ENCODE data around the gene FSD1.

Gene FSD1

DNA sequence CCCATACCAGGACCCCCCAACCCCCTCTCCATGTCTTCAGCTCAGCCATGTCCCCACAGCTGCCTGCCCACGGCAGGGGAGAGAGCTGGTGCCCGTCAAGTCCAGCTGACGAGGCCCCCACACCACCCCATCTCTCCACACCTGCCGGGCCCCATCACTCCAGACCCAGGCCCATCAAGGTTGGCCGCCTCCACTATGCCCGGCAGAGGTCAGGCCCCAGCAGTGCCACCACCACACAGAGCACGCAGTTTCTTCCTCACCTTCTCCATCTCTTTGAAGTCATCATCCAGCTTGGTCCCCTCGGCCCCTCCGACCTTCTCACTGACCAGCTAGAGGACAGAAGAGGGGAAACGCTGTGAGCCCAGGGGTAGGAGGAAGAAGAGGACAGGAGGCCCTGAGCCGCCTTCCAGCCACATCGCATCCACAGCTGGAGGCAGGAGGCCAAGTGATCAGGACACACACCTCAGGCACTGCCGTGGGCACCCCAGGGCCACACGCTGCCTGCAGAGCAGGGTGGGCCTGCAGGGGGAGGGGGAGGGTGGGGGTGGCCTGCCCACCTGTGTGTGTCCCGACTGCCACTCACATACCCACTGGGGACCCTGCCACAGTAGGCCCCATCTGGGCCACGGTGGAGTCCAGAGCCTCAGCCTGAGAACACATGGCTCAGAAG, 62.4 kb downstream of the FSD1 start:
- DNase-seq, result no peak

GRCh38 chr19:4367336-4367723, 62.9 kb downstream of the FSD1 start:
- DNase-seq, result no peak

DNA sequence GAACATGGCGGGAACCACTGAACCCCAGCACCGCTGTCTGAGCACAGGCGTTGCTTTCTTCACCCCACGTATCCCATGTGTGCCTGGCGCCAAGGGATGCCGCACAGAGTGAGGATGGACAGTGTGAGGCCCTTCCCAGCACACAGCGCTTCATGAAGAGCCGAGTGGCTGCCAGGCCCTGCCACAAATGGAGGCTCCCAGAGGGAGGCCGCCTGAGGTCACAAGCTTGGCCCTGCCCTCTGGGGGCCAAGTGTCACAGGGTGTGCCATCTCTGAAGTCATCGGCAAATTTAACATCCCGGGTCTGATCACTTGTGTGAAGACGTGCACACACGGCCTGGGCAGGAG, 63.4 kb downstream of the FSD1 start:
- DNase-seq, result no peak

- no peak for DNase-seq
Observed at GRCh38 chr19:4368128-4368820, 63.9 kb downstream of the FSD1 start.

DNA sequence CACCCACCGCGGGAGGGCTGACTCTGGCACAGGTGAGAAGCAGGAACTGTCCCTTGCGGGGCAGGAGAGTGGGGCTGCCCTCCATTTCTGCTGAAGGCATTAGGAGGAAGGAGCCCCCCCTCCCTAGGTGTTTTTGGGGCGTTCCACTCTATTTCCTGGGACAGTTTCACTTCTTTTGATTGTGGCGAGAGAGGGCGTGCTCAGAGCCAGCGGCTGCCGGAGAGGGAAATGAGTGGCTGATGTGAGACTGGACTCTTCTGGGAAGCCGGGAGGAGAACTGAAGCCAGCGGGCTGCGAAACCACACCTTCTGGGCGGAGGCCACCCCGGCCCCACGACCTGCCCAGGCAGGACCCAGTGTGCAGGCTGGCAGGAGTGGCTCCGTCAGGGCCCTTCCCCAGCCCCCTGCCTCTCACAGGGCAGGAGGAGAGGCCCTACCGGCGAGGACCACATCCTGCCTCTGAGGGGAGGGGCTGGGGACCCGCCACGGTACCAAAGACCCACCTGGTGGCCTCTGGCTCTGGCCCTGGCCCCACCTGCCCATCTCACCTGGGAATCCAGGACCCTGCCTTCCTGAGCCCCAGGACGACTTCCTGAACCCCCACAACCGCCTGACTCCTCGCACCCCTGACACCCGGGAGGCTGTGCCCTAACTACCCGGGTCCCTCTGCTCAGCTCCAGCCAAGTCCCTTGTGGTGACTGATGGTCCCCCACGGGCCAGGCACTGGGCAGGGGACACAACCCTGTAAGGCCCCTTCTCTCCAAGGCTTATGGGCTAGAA, 64.9 kb downstream of the FSD1 start:
- DNase-seq, result peak; percentile 84

DNA sequence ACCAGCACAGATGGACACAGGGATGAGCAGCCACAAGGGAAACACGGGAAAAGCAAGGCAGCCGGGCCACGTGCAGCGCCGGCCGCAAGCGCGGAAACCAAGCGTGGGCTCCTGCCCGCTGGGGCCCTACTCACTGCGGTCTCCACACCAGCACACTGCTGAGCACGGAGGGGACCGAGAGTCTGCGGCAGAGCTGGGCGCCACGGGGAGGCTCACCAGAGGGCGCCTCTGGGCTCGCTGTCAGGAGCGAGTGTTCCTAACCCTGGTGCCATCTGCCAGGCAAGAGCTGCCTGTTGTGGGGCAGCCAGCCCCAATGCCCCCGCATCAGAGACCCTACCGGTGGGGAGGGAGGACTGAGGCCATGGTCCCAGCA, 65.5 kb downstream of the FSD1 start:
- DNase-seq, result peak; percentile 87

- DNase-seq, result no peak
Observed at GRCh38 chr19:4370418-4371041, 66.1 kb downstream of the FSD1 start.

- no peak for DNase-seq
Observed at GRCh38 chr19:4371247-4372164, 67.1 kb downstream of the FSD1 start.

- DNase-seq, result no peak
Observed at GRCh38 chr19:4372165-4373012, 68.0 kb downstream of the FSD1 start.

GRCh38 chr19:4373013-4373367, 68.6 kb downstream of the FSD1 start:
- DNase-seq, result no peak
